ENCODE measurements around the gene SLC39A9. TPM values are rescaled to one million over a fixed set of nuclear protein-coding genes. Genes with fewer than 3 reads are reported as not detected.

The SLC39A9 gene
- total RNA-seq, 1 experiment from 2014 or later: 39.8 TPM

- H3K9ac ChIP-seq (ENCODE audit: extremely low read depth, insufficient read length, low read length): no peak overlapping the region
- H3K56ac ChIP-seq (ENCODE audit: insufficient read length, low read depth, low read length): no peak overlapping the region
- H3K79me1 ChIP-seq (ENCODE audit: insufficient read depth, low read depth, low read length, poor library complexity, severe bottlenecking): no peaks in the 10 kb centered on the region
- no peak overlapping the region for H3T11ph ChIP-seq (ENCODE audit: low read length)
- H4K91ac ChIP-seq (ENCODE audit: insufficient read length, low read depth, low read length): no peak overlapping the region
- H3K4me1 ChIP-seq (ENCODE audit: insufficient read depth, low read length): no peaks in the 10 kb centered on the region
- no peaks in the 10 kb centered on the region for H3K36me3 Mint-ChIP-seq (ENCODE audit: insufficient read depth in 1 of 3, low read depth in 3 of 3)
- H4K8ac ChIP-seq (replicated peaks; ENCODE audit: insufficient read length, low read depth, low read length): no peak overlapping the region
- H2BK20ac ChIP-seq (ENCODE audit: low read depth, low read length, poor library complexity, severe bottlenecking): no peak overlapping the region
- H3K14ac ChIP-seq (ENCODE audit: insufficient read depth, low read length): no peak overlapping the region
- no peaks in the 10 kb centered on the region; a peak in 1 of 5 replicates for H3K9me3 Mint-ChIP-seq
- no peak overlapping the region for H3K27ac ChIP-seq (ENCODE audit: insufficient read length, low read depth, low read length)
- no peak overlapping the region for H3K4me2 ChIP-seq (ENCODE audit: insufficient read depth, insufficient read length, low read length)
- no peaks in the 10 kb centered on the region for H3K9me3 ChIP-seq (ENCODE audit: control insufficient read depth, low read depth, low read length)
- H3K27me3 ChIP-seq (ENCODE audit: insufficient read depth, low read length): no peaks in the 10 kb centered on the region
- H3K27ac Mint-ChIP-seq: peak overlapping the region in 1 of 3 experiments; percentile 40; a peak in 1 of 7 replicates
- no peak overlapping the region for H3K4me3 Mint-ChIP-seq
- no peaks in the 10 kb centered on the region for H4K20me1 ChIP-seq (ENCODE audit: control insufficient read depth, insufficient read depth, insufficient read length)
- no peak overlapping the region for H4K5ac ChIP-seq (ENCODE audit: insufficient read length, low read depth, low read length)
- no peak overlapping the region for H2BK5ac ChIP-seq (ENCODE audit: insufficient read length, low read length)
- H2AK5ac ChIP-seq (ENCODE audit: insufficient read length, low read length): no peak overlapping the region
- H2BK15ac ChIP-seq (ENCODE audit: low read depth, low read length): no peak overlapping the region
- H3K23me2 ChIP-seq (ENCODE audit: insufficient read length, low read depth, low read length, poor library complexity, severe bottlenecking): no peaks in the 10 kb centered on the region
- TF ChIP-seq CTCF (conservative IDR thresholded peaks at IDR 0.05): no peak
- H2BK12ac ChIP-seq (ENCODE audit: insufficient read length, low read depth, low read length): no peak overlapping the region
- H3K27me3 Mint-ChIP-seq (ENCODE audit: low read depth): peaks cover 19% of the 10 kb centered on the region
- H3K18ac ChIP-seq (ENCODE audit: insufficient read length, low read depth, low read length): no peak overlapping the region
- H3K23ac ChIP-seq (ENCODE audit: insufficient read length, low read depth, low read length): no peak overlapping the region
- H3K4me1 Mint-ChIP-seq: peaks cover 11 to 14% of the 10 kb centered on the region in 2 experiments
- H3K4ac ChIP-seq (ENCODE audit: low read depth, low read length): no peak overlapping the region
- DNase-seq: no peak
- H3K79me2 ChIP-seq (ENCODE audit: insufficient read depth, low read length): no peaks in the 10 kb centered on the region
- no peak overlapping the region for H2AFZ ChIP-seq (ENCODE audit: low read length)
- no CpG with 5 or more reads among the region's 8 CpGs for WGBS (ENCODE audit: extremely low coverage, insufficient read length, low lambda C conversion rate)
- no peak overlapping the region for H2BK120ac ChIP-seq (ENCODE audit: low read depth, low read length, poor library complexity, severe bottlenecking)
Observed at GRCh38 chr14:69505338-69506240, 107.1 kb downstream of the SLC39A9 start.
